ENCODE data around the gene IKZF4. TPM values are rescaled to one million over a fixed set of nuclear protein-coding genes. Genes with fewer than 3 reads are reported as not detected.

Gene IKZF4
- total RNA-seq, 6 experiments from 2014 or later = 0.99 to 2.6 (median 2.3) TPM

- peak; percentile 56 to 71 (median 64) for ATAC-seq
- intact Hi-C loops (cut with DNase I) = no loop called here
- Histone ChIP-seq H3K36me3 (peaks cover 0 to 9% (median 4%) of the 10 kb centered on the region in 4 donors), H3K9me3 (no peaks in the 10 kb centered on the region), H3K27me3 (no peaks in the 10 kb centered on the region), H3K4me3 (peak overlapping the region; percentile 82 to 92 (median 90)), H3K27ac (peak overlapping the region; percentile 91 to 99 (median 93)), H3K4me1 (peaks cover 0 to 31% (median 7%) of the 10 kb centered on the region in 4 donors)
- TF ChIP-seq POLR2A (IDR thresholded peaks at IDR 0.05) = peak; percentile 77
- peak; percentile 73 to 79 (median 76) for TF ChIP-seq CTCF (IDR thresholded peaks at IDR 0.05)
- peak; percentile 92 to 93 (median 93) for DNase-seq
- 5% methylated on average over 22 of the region's 50 CpGs for WGBS (ENCODE audit: insufficient coverage, low coverage, low lambda C conversion rate, missing lambda C conversion rate)
These were observed 58.3 kb downstream of the IKZF4 start for GRCh38 chr12:56078931-56079722.

GRCh38 chr12:56079723-56080555 is 59.1 kb downstream of the IKZF4 start, which contains the start of gene ERBB3:
Gene ERBB3, plus strand, starts transcription at chr12:56080165. Its CDS starts 136 bp downstream, at chr12:56080301.
- WGBS (ENCODE audit: insufficient coverage, low coverage, low lambda C conversion rate, missing lambda C conversion rate) = under 1% methylated on average over 24 of the region's 59 CpGs
- intact Hi-C loops (cut with DNase I) = no loop called here
- peak; percentile 85 for TF ChIP-seq POLR2A (IDR thresholded peaks at IDR 0.05)
- peak in 1 of 4 donors; percentile 44 for TF ChIP-seq CTCF (IDR thresholded peaks at IDR 0.05)

GRCh38 chr12:56080556-56081138 is 59.8 kb downstream of the IKZF4 start:
- Histone ChIP-seq H3K4me1 (peaks cover 0 to 45% (median 14%) of the 10 kb centered on the region in 4 donors), H3K27me3 (no peaks in the 10 kb centered on the region), H3K36me3 (peaks cover 0 to 24% (median 13%) of the 10 kb centered on the region in 4 donors), H3K4me3 (peak overlapping the region; percentile 82 to 92 (median 90)), H3K9me3 (no peaks in the 10 kb centered on the region), H3K27ac (peak overlapping the region; percentile 91 to 99 (median 93))
- WGBS (ENCODE audit: insufficient coverage, low coverage, low lambda C conversion rate, missing lambda C conversion rate) = 5% methylated on average over 10 of the region's 20 CpGs
- ATAC-seq (peak; percentile 59 to 76 (median 66)), DNase-seq (peak; percentile 81 to 94 (median 92))
- intact Hi-C loops (cut with DNase I) = no loop called here
- TF ChIP-seq POLR2A (IDR thresholded peaks at IDR 0.05) (peak; percentile 69), CTCF (IDR thresholded peaks at IDR 0.05) (peak in 3 of 4 donors; percentile 9 to 35 (median 26))

More at GRCh38 chr12:56079723-56080555, 59.1 kb downstream of the IKZF4 start, which contains the start of gene ERBB3:
- peaks cover 0 to 39% (median 11%) of the 10 kb centered on the region in 4 donors for H3K4me1 ChIP-seq
- ATAC-seq = peak; percentile 71 to 79 (median 73)
- peak within 1 kb of the TSS; percentile 82 to 92 (median 90) for H3K4me3 ChIP-seq
- H3K9me3 ChIP-seq = no peaks in the 10 kb centered on the region
- H3K27me3 ChIP-seq = no peaks in the 10 kb centered on the region
- peak within 1 kb of the TSS; percentile 91 to 99 (median 93) for H3K27ac ChIP-seq
- peak; percentile 86 to 88 (median 86) for DNase-seq
- H3K36me3 ChIP-seq = peaks cover 0 to 17% (median 8%) of the 10 kb centered on the region in 4 donors
